SK-N-SH (cell line): ENCODE results near the gene PLSCR3. TPM values are rescaled to one million over a fixed set of nuclear protein-coding genes. Genes with fewer than 3 reads are reported as not detected.

Experiments
- CTCF ChIA-PET: fragments of 300-600, 350-600 bp; formaldehyde crosslinking; extraction: SDS; loops from one replicate; lab custom pipeline; 2021; lab: Yijun Ruan, JAX
- POLR2A ChIA-PET: fragments of 350-600 bp; sonication (Branson Sonifier 250); formaldehyde crosslinking; extraction: SDS; loops from one replicate; lab custom pipeline; 2020; ENCODE audit warnings: antibody characterized with exemption, inconsistent platforms; lab: Yijun Ruan, JAX
- DNase-seq: peaks from one replicate; pipeline ENCODE4 v3.0.0; 2012
- H2AFZ ChIP-seq: fragments of 200-600 bp; sonication (generic); 2 replicates; pipeline ENCODE4 v1.8.1; 2016; ENCODE audit warnings: antibody characterized with exemption, mild to moderate bottlenecking, low read depth
- H3F3A ChIP-seq: fragments of 200-600 bp; sonication (generic); replicated peaks from 2 replicates; pipeline ENCODE3; 2016; ENCODE audit warnings: antibody characterized with exemption, mild to moderate bottlenecking; ENCODE audit not compliant: insufficient read depth
- H3K27ac ChIP-seq, 2 experiments: fragments of 200-500 bp in 1 of 2; fragments of 200-600 bp in 1 of 2; sonication (Bioruptor generic) in 1 of 2; sonication (generic), shearing (Covaris generic) in 1 of 2; 2 replicates each; pipeline versions ENCODE4 v1.5.1 to v1.6.1; 2014 to 2016; ENCODE audit warnings: low read depth in 2 of 2, inconsistent platforms in 1 of 2, low read length in 1 of 2, mild to moderate bottlenecking in 1 of 2, mixed read lengths in 1 of 2
- H3K27me3 ChIP-seq: fragments of 200-600 bp; sonication (generic), shearing (Covaris generic); 2 replicates; pipeline ENCODE4 v1.6.1; 2016; ENCODE audit warnings: mixed run types; ENCODE audit not compliant: insufficient read depth
- H3K36me3 ChIP-seq, 2 experiments: fragments of 200-500 bp in 1 of 2; fragments of 200-600 bp in 1 of 2; sonication (Bioruptor generic) in 1 of 2; sonication (generic) in 1 of 2; replicated peaks in 1 of 2; 2 replicates each; pipeline versions ENCODE3 to v1.5.1; 2014 to 2016; ENCODE audit warnings: low read length in 1 of 2, mild to moderate bottlenecking in 1 of 2; ENCODE audit not compliant: insufficient read depth in 2 of 2, control insufficient read depth in 1 of 2
- H3K4me1 ChIP-seq, 2 experiments: fragments of 200-500 bp in 1 of 2; fragments of 200-600 bp in 1 of 2; sonication (Bioruptor generic) in 1 of 2; sonication (generic), shearing (Covaris generic) in 1 of 2; 2 replicates each; pipeline versions ENCODE4 v1.5.1 to v1.6.1; 2014 to 2016; ENCODE audit warnings: low read depth in 1 of 2, low read length in 1 of 2, mixed run types in 1 of 2; ENCODE audit not compliant: insufficient read depth in 2 of 2, control insufficient read depth in 1 of 2
- H3K4me2 ChIP-seq: fragments of 200-600 bp; sonication (generic), shearing (Covaris generic); 2 replicates; pipeline ENCODE4 v1.6.1; 2017; ENCODE audit warnings: mixed run types
- H3K4me3 ChIP-seq, 2 experiments: fragments of 200-500 bp in 1 of 2; fragments of 200-600 bp in 1 of 2; sonication (Bioruptor generic) in 1 of 2; sonication (generic), shearing (Covaris generic) in 1 of 2; 2 replicates each; pipeline versions ENCODE4 v1.5.1 to v1.8.1; 2014 to 2016; ENCODE audit warnings: low read depth in 2 of 2, inconsistent platforms in 1 of 2, low read length in 1 of 2, mild to moderate bottlenecking in 1 of 2, mixed read lengths in 1 of 2, moderate library complexity in 1 of 2
- H3K79me2 ChIP-seq: fragments of 200-600 bp; sonication (generic); 2 replicates; pipeline ENCODE4 v1.8.1; 2017; ENCODE audit warnings: mild to moderate bottlenecking; ENCODE audit not compliant: insufficient read depth
- H3K9ac ChIP-seq: fragments of 200-600 bp; sonication (generic); 2 replicates; pipeline ENCODE4 v1.6.1; 2017; ENCODE audit warnings: mixed run types
- H3K9me2 ChIP-seq: fragments of 200-600 bp; sonication (generic); 2 replicates; pipeline ENCODE4 v1.6.1; 2017; ENCODE audit warnings: mixed run types
- H3K9me3 ChIP-seq: fragments of 200-600 bp; sonication (generic); 2 replicates; pipeline ENCODE4 v1.6.1; 2017; ENCODE audit warnings: mixed run types, mild to moderate bottlenecking, moderate library complexity
- H4K20me1 ChIP-seq: fragments of 200-600 bp; sonication (generic); 2 replicates; pipeline ENCODE4 v1.6.1; 2017; ENCODE audit warnings: mild to moderate bottlenecking, mixed run types; ENCODE audit not compliant: insufficient read depth
- CHD2 ChIP-seq: fragments of 150-350 bp; IDR thresholded peaks from 2 replicates; pipeline ENCODE4 v1.6.1; 2018; ENCODE audit warnings: low read length; ENCODE audit not compliant: partially characterized antibody
- CTCF ChIP-seq: fragments of 200-600 bp; sonication (generic); IDR thresholded peaks from 2 replicates; pipeline ENCODE4 v1.6.1; 2017; ENCODE audit warnings: antibody characterized with exemption, mild to moderate bottlenecking, moderate library complexity
- FOXJ3 ChIP-seq: sonication (generic); formaldehyde crosslinking; IDR thresholded peaks from 2 replicates; pipeline ENCODE4 v1.5.1; 2020; ENCODE audit warnings: mild to moderate bottlenecking, missing genetic modification reagents
- FOXM1 ChIP-seq: IDR thresholded peaks from 2 replicates; pipeline ENCODE4 v1.4.0; 2012; ENCODE audit warnings: low read depth, mild to moderate bottlenecking
- GABPA ChIP-seq: IDR thresholded peaks from 2 replicates; pipeline ENCODE4 v1.4.0; 2012; ENCODE audit warnings: low read depth, mild to moderate bottlenecking
- JUND ChIP-seq: IDR thresholded peaks from 2 replicates; pipeline ENCODE4 v1.4.0; 2012
- MAX ChIP-seq: IDR thresholded peaks from 2 replicates; pipeline ENCODE4 v1.4.0; 2012; ENCODE audit warnings: low read depth
- MEF2A ChIP-seq: IDR thresholded peaks from 2 replicates; pipeline ENCODE4 v1.4.0; 2012; ENCODE audit warnings: low read depth, borderline replicate concordance
- MXI1 ChIP-seq: IDR thresholded peaks from 2 replicates; pipeline ENCODE4 v1.6.1; 2012; ENCODE audit warnings: mild to moderate bottlenecking, low read depth, low read length, improper control_type of control experiment
- NFIC ChIP-seq: IDR thresholded peaks from 2 replicates; pipeline ENCODE4 v1.4.0; 2012; ENCODE audit warnings: borderline replicate concordance
- NRF1 ChIP-seq: IDR thresholded peaks from 2 replicates; pipeline ENCODE4 v1.6.1; 2012; ENCODE audit warnings: low read depth, mild to moderate bottlenecking, low read length
- POLR2AphosphoS5 ChIP-seq: IDR thresholded peaks from 2 replicates; pipeline ENCODE4 v1.6.1; 2012; ENCODE audit warnings: low read depth, low read length
- RAD21 ChIP-seq: IDR thresholded peaks from 2 replicates; pipeline ENCODE4 v1.6.1; 2012; ENCODE audit warnings: mild to moderate bottlenecking, low read length
- RFX5 ChIP-seq: IDR thresholded peaks from 2 replicates; pipeline ENCODE4 v1.6.1; 2012; ENCODE audit warnings: mild to moderate bottlenecking, improper control_type of control experiment, low read length
- SMC3 ChIP-seq: IDR thresholded peaks from 2 replicates; pipeline ENCODE4 v1.6.1; 2012; ENCODE audit warnings: low read depth, low read length, improper control_type of control experiment
- TCF12 ChIP-seq: IDR thresholded peaks from 2 replicates; pipeline ENCODE4 v1.4.0; 2012
- TEAD4 ChIP-seq: IDR thresholded peaks from 2 replicates; pipeline ENCODE4 v1.4.0; 2012; ENCODE audit warnings: mild to moderate bottlenecking, borderline replicate concordance; ENCODE audit not compliant: insufficient read depth
- USF1 ChIP-seq: IDR thresholded peaks from 2 replicates; pipeline ENCODE4 v1.4.0; 2012; ENCODE audit warnings: low read depth, borderline replicate concordance
- YY1 ChIP-seq: IDR thresholded peaks from 2 replicates; pipeline ENCODE4 v1.4.0; 2012; ENCODE audit warnings: low read depth, mild to moderate bottlenecking
- ZBTB33 ChIP-seq: IDR thresholded peaks from 2 replicates; pipeline ENCODE4 v1.4.0; 2012; ENCODE audit warnings: low read depth, borderline replicate concordance
- WGBS: methylation state at CpG from one replicate; pipeline ENCODE4 v1.1.6; 2017; ENCODE audit warnings: low lambda C conversion rate; 5-methylcytosine and 5-hydroxymethylcytosine counted together
- polyA plus RNA-seq, 3 experiments: library from polyadenylated mRNA; depleted of rRNA; stranded (reverse); fragments of >200 nt; gene quantifications; 2 replicates each; pipeline ENCODE4 v1.2.3, GENCODE V29; 2012
- TF ChIP-seq, protein P1 (sequence below): IDR thresholded peaks from 2 replicates; pipeline ENCODE4 v1.6.1; 2012; ENCODE audit warnings: mild to moderate bottlenecking, low read depth, low read length, moderate library complexity
- TF ChIP-seq, protein P2 (sequence below): fragments of 150-350 bp; IDR thresholded peaks from 2 replicates; pipeline ENCODE4 v1.6.1; 2016; ENCODE audit warnings: mild to moderate bottlenecking, low read depth, low read length

The PLSCR3 gene
- 72.0 and 95.0 TPM in 2 replicates for polyA plus RNA-seq (2012; rRNA removed)
- polyA plus RNA-seq (2012; cell fraction: cytosol; rRNA removed), result 44.4 and 71.7 TPM in 2 replicates
- 149 and 189 TPM in 2 replicates for polyA plus RNA-seq (2012; cell fraction: nucleus; rRNA removed)

- Histone ChIP-seq H3K4me1 (peaks cover 0 to 9% of the 10 kb centered on the region in 2 experiments; a peak in 1 of 4 replicates), H3K79me2 (peaks cover 22% of the 10 kb centered on the region; the same call in 1 of the 2 replicates), H3K27ac (peak within 1 kb of the TSS; percentile 85 to 91), H3K9me3 (no peaks in the 10 kb centered on the region), H3F3A (peaks cover 16% of the 10 kb centered on the region), H4K20me1 (no peaks in the 10 kb centered on the region), H3K36me3 (peaks cover 16 to 23% of the 10 kb centered on the region in 2 experiments), H3K9me2 (no peaks in the 10 kb centered on the region), H2AFZ (peak within 1 kb of the TSS; percentile 79), H3K27me3 (no peaks in the 10 kb centered on the region), H3K4me3 (peak within 1 kb of the TSS; percentile 79 to 92), H3K4me2 (peak within 1 kb of the TSS; percentile 99), H3K9ac (peak within 1 kb of the TSS; percentile 89)
- ChIA-PET POLR2A (interaction anchor here (1.0 kb wide), 1 partner anchor 9 kb away, joined by 4 read pairs; the partner anchor contains the start of gene TMEM256), CTCF (interaction anchor here (1.5 to 2.5 kb wide), 3 partner anchors 11 to 108 kb away, joined by 4 to 13 read pairs (median 6); no protein-coding TSS in a partner anchor)
- whole genome bisulfite sequencing, result 1% methylated on average over 33 of the region's 71 CpGs
- DNase-seq, result peak; percentile 98
- TF ChIP-seq, protein P1, sequence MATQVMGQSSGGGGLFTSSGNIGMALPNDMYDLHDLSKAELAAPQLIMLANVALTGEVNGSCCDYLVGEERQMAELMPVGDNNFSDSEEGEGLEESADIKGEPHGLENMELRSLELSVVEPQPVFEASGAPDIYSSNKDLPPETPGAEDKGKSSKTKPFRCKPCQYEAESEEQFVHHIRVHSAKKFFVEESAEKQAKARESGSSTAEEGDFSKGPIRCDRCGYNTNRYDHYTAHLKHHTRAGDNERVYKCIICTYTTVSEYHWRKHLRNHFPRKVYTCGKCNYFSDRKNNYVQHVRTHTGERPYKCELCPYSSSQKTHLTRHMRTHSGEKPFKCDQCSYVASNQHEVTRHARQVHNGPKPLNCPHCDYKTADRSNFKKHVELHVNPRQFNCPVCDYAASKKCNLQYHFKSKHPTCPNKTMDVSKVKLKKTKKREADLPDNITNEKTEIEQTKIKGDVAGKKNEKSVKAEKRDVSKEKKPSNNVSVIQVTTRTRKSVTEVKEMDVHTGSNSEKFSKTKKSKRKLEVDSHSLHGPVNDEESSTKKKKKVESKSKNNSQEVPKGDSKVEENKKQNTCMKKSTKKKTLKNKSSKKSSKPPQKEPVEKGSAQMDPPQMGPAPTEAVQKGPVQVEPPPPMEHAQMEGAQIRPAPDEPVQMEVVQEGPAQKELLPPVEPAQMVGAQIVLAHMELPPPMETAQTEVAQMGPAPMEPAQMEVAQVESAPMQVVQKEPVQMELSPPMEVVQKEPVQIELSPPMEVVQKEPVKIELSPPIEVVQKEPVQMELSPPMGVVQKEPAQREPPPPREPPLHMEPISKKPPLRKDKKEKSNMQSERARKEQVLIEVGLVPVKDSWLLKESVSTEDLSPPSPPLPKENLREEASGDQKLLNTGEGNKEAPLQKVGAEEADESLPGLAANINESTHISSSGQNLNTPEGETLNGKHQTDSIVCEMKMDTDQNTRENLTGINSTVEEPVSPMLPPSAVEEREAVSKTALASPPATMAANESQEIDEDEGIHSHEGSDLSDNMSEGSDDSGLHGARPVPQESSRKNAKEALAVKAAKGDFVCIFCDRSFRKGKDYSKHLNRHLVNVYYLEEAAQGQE, result no peak; the same call in 1 of the 2 replicates
- TF ChIP-seq ZBTB33 (no peak), YY1 (no peak), MXI1 (peak; percentile 78), MAX (peak; percentile 64; the same call in 1 of the 2 replicates), POLR2AphosphoS5 (peak; percentile 85), MEF2A (no peak), CHD2 (no peak), SMC3 (no peak), USF1 (no peak), CTCF (peak; percentile 39), JUND (no peak), NRF1 (peak; percentile 49; the same call in 1 of the 2 replicates), RFX5 (0 out of 2 replicates have a peak, but pooled peaks have one; percentile 8), RAD21 (no peak), FOXJ3 (CRISPR knock-in tag) (peak; percentile 61; the same call in 1 of the 2 replicates), NFIC (no peak), TEAD4 (no peak), TCF12 (no peak), GABPA (peak; percentile 71), FOXM1 (no peak)
- TF ChIP-seq, protein P2, sequence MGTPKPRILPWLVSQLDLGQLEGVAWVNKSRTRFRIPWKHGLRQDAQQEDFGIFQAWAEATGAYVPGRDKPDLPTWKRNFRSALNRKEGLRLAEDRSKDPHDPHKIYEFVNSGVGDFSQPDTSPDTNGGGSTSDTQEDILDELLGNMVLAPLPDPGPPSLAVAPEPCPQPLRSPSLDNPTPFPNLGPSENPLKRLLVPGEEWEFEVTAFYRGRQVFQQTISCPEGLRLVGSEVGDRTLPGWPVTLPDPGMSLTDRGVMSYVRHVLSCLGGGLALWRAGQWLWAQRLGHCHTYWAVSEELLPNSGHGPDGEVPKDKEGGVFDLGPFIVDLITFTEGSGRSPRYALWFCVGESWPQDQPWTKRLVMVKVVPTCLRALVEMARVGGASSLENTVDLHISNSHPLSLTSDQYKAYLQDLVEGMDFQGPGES, result no peak
Observed at GRCh38 chr17:7394452-7395191, at the start of gene PLSCR3. PLSCR3 (minus strand) TSS chr17:7394525; CDS start chr17:7394110, 415 bp downstream.
